ENCODE measurements around the gene TRMO.

TRMO gene

GRCh38 chr9:97938081-97938644, 15.9 kb upstream of the TRMO start, which contains the start of gene HEMGN:
HEMGN (minus strand) TSS chr9:97938172; CDS start chr9:97938136, 36 bp downstream.
- no peak for DNase-seq (ENCODE audit: low read depth in 2 of 2)

GRCh38 chr9:97936998-97937397, 14.7 kb upstream of the TRMO start:
- no peak for DNase-seq (ENCODE audit: low read depth in 2 of 2)

GRCh38 chr9:97935276-97935675, 13.0 kb upstream of the TRMO start:
- DNase-seq (ENCODE audit: low read depth in 2 of 2), result no peak

- DNase-seq (ENCODE audit: low read depth in 2 of 2), result no peak
Observed at GRCh38 chr9:97934321-97935115, 12.2 kb upstream of the TRMO start.

- DNase-seq (ENCODE audit: low read depth in 2 of 2), result no peak
Observed at GRCh38 chr9:97933297-97933998, 11.1 kb upstream of the TRMO start.

- DNase-seq (ENCODE audit: low read depth in 2 of 2), result no peak
Observed at GRCh38 chr9:97930972-97931371, 8.7 kb upstream of the TRMO start.

GRCh38 chr9:97928986-97929604, 6.8 kb upstream of the TRMO start:
- no peak for DNase-seq (ENCODE audit: low read depth in 2 of 2)

- DNase-seq (ENCODE audit: low read depth in 2 of 2), result no peak
Observed at GRCh38 chr9:97925497-97926334, 3.4 kb upstream of the TRMO start.

GRCh38 chr9:97924386-97924785, 2.1 kb upstream of the TRMO start:
- DNase-seq (ENCODE audit: low read depth in 2 of 2), result no peak

GRCh38 chr9:97923529-97924108, 1.3 kb upstream of the TRMO start:
- peak; percentile 43 to 57 for DNase-seq (ENCODE audit: low read depth in 2 of 2)

- no peak for DNase-seq (ENCODE audit: low read depth in 2 of 2)
Observed at GRCh38 chr9:97919217-97919813, 3.0 kb downstream of the TRMO start.

GRCh38 chr9:97918611-97919010, 3.7 kb downstream of the TRMO start:
- DNase-seq (ENCODE audit: low read depth in 2 of 2), result no peak

- DNase-seq (ENCODE audit: low read depth in 2 of 2), result no peak
Observed at GRCh38 chr9:97911970-97912369, 10.3 kb downstream of the TRMO start.

GRCh38 chr9:97911528-97911927, 10.8 kb downstream of the TRMO start:
- DNase-seq (ENCODE audit: low read depth in 2 of 2), result no peak

- no peak for DNase-seq (ENCODE audit: low read depth in 2 of 2)
Observed at GRCh38 chr9:97910357-97910756, 11.9 kb downstream of the TRMO start.

- no peak for DNase-seq (ENCODE audit: low read depth in 2 of 2)
Observed at GRCh38 chr9:97908705-97909104, 13.6 kb downstream of the TRMO start.

GRCh38 chr9:97907632-97908031, 14.7 kb downstream of the TRMO start:
- no peak for DNase-seq (ENCODE audit: low read depth in 2 of 2)

- DNase-seq (ENCODE audit: low read depth in 2 of 2), result no peak
Observed at GRCh38 chr9:97907046-97907445, 15.3 kb downstream of the TRMO start.

GRCh38 chr9:97906236-97906831, 16.0 kb downstream of the TRMO start:
- DNase-seq (ENCODE audit: low read depth in 2 of 2), result no peak

- DNase-seq (ENCODE audit: low read depth in 2 of 2), result no peak
Observed at GRCh38 chr9:97905228-97905627, 17.1 kb downstream of the TRMO start.

Data from activated CD8-positive, alpha-beta memory T cell treated with anti-CD3 and anti-CD28 coated beads for 4 hours (primary cell).